Astrocyte (in vitro differentiated cells and primary cell): Measurements from ENCODE around the gene SYNM.

ENCODE experiments used
- EZH2 ChIP-seq: IDR thresholded peaks from 2 replicates; pipeline ENCODE4 v1.6.1; 2012; ENCODE audit warnings: mild to moderate bottlenecking, low read length, inconsistent platforms; ENCODE audit not compliant: insufficient read depth
- TF ChIP-seq, protein P1 (sequence below): IDR thresholded peaks from 2 replicates; pipeline ENCODE4 v1.5.1; 2011; ENCODE audit warnings: low read depth, mild to moderate bottlenecking, inconsistent platforms, low read length, moderate library complexity; ENCODE audit not compliant: insufficient read depth

DNA sequence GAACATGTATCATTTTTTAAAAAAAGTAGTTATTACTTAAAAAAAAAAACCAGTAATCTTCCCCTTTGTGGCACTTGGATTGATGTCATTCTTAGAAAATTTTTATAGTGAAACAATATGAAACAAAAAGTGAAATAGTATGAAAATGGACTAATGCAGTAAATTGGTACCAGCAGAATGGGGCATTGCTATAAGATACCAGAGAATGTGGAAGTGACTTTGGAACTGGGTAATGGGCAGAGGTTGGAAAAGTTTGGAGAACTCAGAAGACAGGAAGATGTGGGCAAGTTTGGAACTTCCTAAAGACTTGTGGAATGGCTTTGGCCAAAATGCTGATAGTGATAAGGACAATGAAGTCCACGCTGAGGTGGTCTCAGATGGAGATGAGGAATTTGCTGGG, 77.9 kb downstream of the SYNM start:
- TF ChIP-seq, protein P1, sequence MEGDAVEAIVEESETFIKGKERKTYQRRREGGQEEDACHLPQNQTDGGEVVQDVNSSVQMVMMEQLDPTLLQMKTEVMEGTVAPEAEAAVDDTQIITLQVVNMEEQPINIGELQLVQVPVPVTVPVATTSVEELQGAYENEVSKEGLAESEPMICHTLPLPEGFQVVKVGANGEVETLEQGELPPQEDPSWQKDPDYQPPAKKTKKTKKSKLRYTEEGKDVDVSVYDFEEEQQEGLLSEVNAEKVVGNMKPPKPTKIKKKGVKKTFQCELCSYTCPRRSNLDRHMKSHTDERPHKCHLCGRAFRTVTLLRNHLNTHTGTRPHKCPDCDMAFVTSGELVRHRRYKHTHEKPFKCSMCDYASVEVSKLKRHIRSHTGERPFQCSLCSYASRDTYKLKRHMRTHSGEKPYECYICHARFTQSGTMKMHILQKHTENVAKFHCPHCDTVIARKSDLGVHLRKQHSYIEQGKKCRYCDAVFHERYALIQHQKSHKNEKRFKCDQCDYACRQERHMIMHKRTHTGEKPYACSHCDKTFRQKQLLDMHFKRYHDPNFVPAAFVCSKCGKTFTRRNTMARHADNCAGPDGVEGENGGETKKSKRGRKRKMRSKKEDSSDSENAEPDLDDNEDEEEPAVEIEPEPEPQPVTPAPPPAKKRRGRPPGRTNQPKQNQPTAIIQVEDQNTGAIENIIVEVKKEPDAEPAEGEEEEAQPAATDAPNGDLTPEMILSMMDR, result no peak
- no peak for TF ChIP-seq EZH2
